ENCODE data around the gene C22orf42. TPM values are rescaled to one million over a fixed set of nuclear protein-coding genes. Genes with fewer than 3 reads are reported as not detected.
"Not testable (repeated sequence)": the region's sequence is repeated elsewhere in the genome, so short reads cannot be mapped to it uniquely, and the experiment has no call there.

The C22orf42 gene
- total RNA-seq = 0.41 TPM

- DNase-seq (ENCODE audit: low spot score in 2 of 2) (no peak), FAIRE-seq (no peak)
Measured at GRCh38 chr22:32158712-32159533, at the start of gene C22orf42. Gene C22orf42 (minus strand): TSS chr22:32159303. CDS start chr22:32159215, 88 bp downstream.

GRCh38 chr22:32208681-32209080 lies 49.6 kb upstream of the C22orf42 start:
- DNase-seq (ENCODE audit: low spot score in 2 of 2) (no peak), FAIRE-seq (no peak)

- FAIRE-seq (no peak), DNase-seq (ENCODE audit: low spot score in 2 of 2) (no peak)
Measured at GRCh38 chr22:32207971-32208480, 48.9 kb upstream of the C22orf42 start.

- DNase-seq (ENCODE audit: low spot score in 2 of 2) (no peak), FAIRE-seq (no peak)
Measured at GRCh38 chr22:32206774-32207758, 48.0 kb upstream of the C22orf42 start.

- DNase-seq (ENCODE audit: low spot score in 2 of 2) (no peak), FAIRE-seq (no peak)
Measured at GRCh38 chr22:32205974-32206773, 47.1 kb upstream of the C22orf42 start.

- DNase-seq (ENCODE audit: low spot score in 2 of 2) (no peak), FAIRE-seq (no peak)
Measured at GRCh38 chr22:32204856-32205722, 46.0 kb upstream of the C22orf42 start, which contains the start of gene RFPL2. Gene RFPL2 (minus strand): TSS chr22:32205073. CDS start chr22:32202451, 2,622 bp downstream.

GRCh38 chr22:32204040-32204855 lies 45.1 kb upstream of the C22orf42 start:
- DNase-seq (ENCODE audit: low spot score in 2 of 2) = no peak
- FAIRE-seq = no peak

GRCh38 chr22:32203181-32204039 lies 44.3 kb upstream of the C22orf42 start:
- DNase-seq (ENCODE audit: low spot score in 2 of 2) (no peak), FAIRE-seq (no peak)

- no peak for FAIRE-seq
- DNase-seq (ENCODE audit: low spot score in 2 of 2) = peak; percentile 47 to 64
Measured at GRCh38 chr22:32202539-32203180, 43.6 kb upstream of the C22orf42 start.

- FAIRE-seq (no peak), DNase-seq (ENCODE audit: low spot score in 2 of 2) (no peak)
Measured at GRCh38 chr22:32202161-32202538, 43.0 kb upstream of the C22orf42 start.

GRCh38 chr22:32200752-32201151 lies 41.6 kb upstream of the C22orf42 start:
- FAIRE-seq (no peak), DNase-seq (ENCODE audit: low spot score in 2 of 2) (no peak)

- DNase-seq (ENCODE audit: low spot score in 2 of 2) (no peak), FAIRE-seq (no peak)
Measured at GRCh38 chr22:32199961-32200360, 40.9 kb upstream of the C22orf42 start.

GRCh38 chr22:32199341-32199740 lies 40.2 kb upstream of the C22orf42 start:
- FAIRE-seq (no peak), DNase-seq (ENCODE audit: low spot score in 2 of 2) (no peak)

GRCh38 chr22:32197553-32198226 lies 38.6 kb upstream of the C22orf42 start:
- not testable (repeated sequence) for FAIRE-seq; DNase-seq (ENCODE audit: low spot score in 2 of 2)

- DNase-seq (ENCODE audit: low spot score in 2 of 2); FAIRE-seq: not testable (repeated sequence)
Measured at GRCh38 chr22:32195900-32196299, 36.8 kb upstream of the C22orf42 start.

- not testable (repeated sequence) for DNase-seq (ENCODE audit: low spot score in 2 of 2); FAIRE-seq
Measured at GRCh38 chr22:32193346-32193745, 34.2 kb upstream of the C22orf42 start.
